HCT116 (cell line): ENCODE results near the gene FERD3L. TPM values are rescaled to one million over a fixed set of nuclear protein-coding genes. Genes with fewer than 3 reads are reported as not detected.
A peak's percentile ranks its signal among the peaks of the same experiment; 100 is the strongest.

Experiments
- ATAC-seq: fragments of 200-7000 bp; cut with Tn5 transposase; 2 replicates; pipeline ENCODE4 v1.9.1; 2020; ENCODE audit warnings: mild to moderate bottlenecking, moderate library complexity
- BruUV-seq: library from RNA; stranded (reverse); fragments of 400-500 nt; replicated peaks from 2 replicates; lab custom pipeline; 2021; lab: Mats Ljungman, UMichigan
- CTCF ChIA-PET: fragments of 300-600 bp; sonication (Branson Sonifier 250); formaldehyde crosslinking; loops from one replicate; lab custom pipeline; 2021; ENCODE audit warnings: antibody characterized with exemption; lab: Charles Lee
- POLR2A ChIA-PET: fragments of 300-600, 350-600 bp; sonication (Branson Sonifier 250); formaldehyde crosslinking; loops from one replicate; lab custom pipeline; 2021; ENCODE audit warnings: antibody characterized with exemption; lab: Charles Lee
- RAD21 ChIA-PET, 2 experiments: fragments of 300-600 bp; sonication (Branson Sonifier 250); formaldehyde crosslinking; loops; one replicate each; lab custom pipeline; 2023; ENCODE audit warnings: low total read pairs in 2 of 2; ENCODE audit not compliant: uncharacterized antibody in 2 of 2, unreplicated experiment in 2 of 2, low non-redundant PET in 1 of 2; lab: Charles Lee
- DNase-seq: peaks from one replicate; pipeline ENCODE4 v3.0.0-alpha.2; 2010; ENCODE audit warnings: low read depth, low spot score
- H2AFZ ChIP-seq: fragments of 200-600 bp; shearing (Covaris generic), sonication (generic); 2 replicates; pipeline ENCODE4 v1.6.1; 2017; ENCODE audit warnings: low read depth, mixed run types, mixed read lengths, antibody characterized with exemption, low read length; ENCODE audit not compliant: poor library complexity, severe bottlenecking
- H3K27ac ChIP-seq: 2 replicates; pipeline ENCODE4 v1.5.1; 2012; ENCODE audit warnings: low read depth, low read length
- H3K27me3 ChIP-seq: fragments of 200-600 bp; sonication (generic); 2 replicates; pipeline ENCODE4 v1.6.1; 2016; ENCODE audit warnings: mixed run types, low read length, mixed read lengths; ENCODE audit not compliant: insufficient read depth
- H3K36me3 ChIP-seq, 2 experiments: fragments of 200-500 bp in 1 of 2; fragments of 200-600 bp in 1 of 2; sonication (Bioruptor generic) in 1 of 2; sonication (generic) in 1 of 2; 2 replicates each; pipeline versions ENCODE4 v1.5.1 to v1.6.1; 2014 to 2016; ENCODE audit warnings: low read length in 2 of 2, inconsistent platforms in 1 of 2, mixed read lengths in 1 of 2, mixed run types in 1 of 2; ENCODE audit not compliant: insufficient read depth in 2 of 2, control insufficient read depth in 1 of 2
- H3K4me1 ChIP-seq, 2 experiments: fragments of 200-600 bp in 1 of 2; sonication (generic) in 1 of 2; 2 replicates each; pipeline versions ENCODE4 v1.5.1 to v1.6.1; 2012 to 2017; ENCODE audit warnings: low read length in 2 of 2, inconsistent platforms in 1 of 2, mild to moderate bottlenecking in 1 of 2, mixed read lengths in 1 of 2, mixed run types in 1 of 2, moderate library complexity in 1 of 2; ENCODE audit not compliant: insufficient read depth in 2 of 2, control insufficient read depth in 1 of 2
- H3K4me2 ChIP-seq: fragments of 200-600 bp; sonication (generic); 2 replicates; pipeline ENCODE4 v1.6.1; 2017; ENCODE audit warnings: mixed run types, low read length, mixed read lengths
- H3K4me3 ChIP-seq, 2 experiments: fragments of 200-600 bp in 1 of 2; sonication (generic) in 1 of 2; replicated peaks in 1 of 2; 2 replicates each; pipeline ENCODE4 v1.5.1; 2011 to 2016; ENCODE audit warnings: low read length in 2 of 2, control low read depth in 1 of 2, low read depth in 1 of 2, mild to moderate bottlenecking in 1 of 2, mixed read lengths in 1 of 2, mixed run types in 1 of 2
- H3K79me2 ChIP-seq: fragments of 200-600 bp; sonication (generic); 2 replicates; pipeline ENCODE4 v1.6.1; 2017; ENCODE audit warnings: mild to moderate bottlenecking, mixed run types, low read length, moderate library complexity, mixed read lengths; ENCODE audit not compliant: insufficient read depth
- H3K9ac ChIP-seq: fragments of 200-600 bp; sonication (generic); 2 replicates; pipeline ENCODE4 v1.6.1; 2016; ENCODE audit warnings: low read length, mixed read lengths
- H3K9me2 ChIP-seq: fragments of 200-600 bp; sonication (generic), shearing (Covaris generic); 2 replicates; pipeline ENCODE4 v1.6.1; 2017; ENCODE audit warnings: mixed run types, mild to moderate bottlenecking, moderate library complexity; ENCODE audit not compliant: insufficient read depth
- H3K9me3 ChIP-seq, 2 experiments: fragments of 200-500 bp in 1 of 2; fragments of 200-600 bp in 1 of 2; sonication (Bioruptor generic) in 1 of 2; sonication (generic) in 1 of 2; 2 replicates each; pipeline ENCODE4 v1.6.1; 2014 to 2017; ENCODE audit warnings: low read length in 2 of 2, mixed read lengths in 2 of 2, inconsistent platforms in 1 of 2, low read depth in 1 of 2, mild to moderate bottlenecking in 1 of 2, mixed run types in 1 of 2, moderate library complexity in 1 of 2; ENCODE audit not compliant: control insufficient read depth in 1 of 2, insufficient read depth in 1 of 2
- H4K20me1 ChIP-seq: fragments of 200-600 bp; sonication (generic), shearing (Covaris generic); 2 replicates; pipeline ENCODE4 v1.6.1; 2017; ENCODE audit warnings: mixed run types, mild to moderate bottlenecking, moderate library complexity; ENCODE audit not compliant: insufficient read depth
- CBX3 ChIP-seq: IDR thresholded peaks from 2 replicates; pipeline ENCODE4 v1.6.1; 2012; ENCODE audit warnings: low read depth
- CEBPB ChIP-seq: IDR thresholded peaks from 2 replicates; pipeline ENCODE4 v1.6.1; 2012; ENCODE audit warnings: low read depth
- CTCF ChIP-seq, 3 experiments: fragments of 200-600 bp in 1 of 3; sonication (generic) in 1 of 3; IDR thresholded peaks in 2 of 3; conservative IDR thresholded peaks in 1 of 3; 2 replicates each; pipeline ENCODE4 v1.5.1; 2012 to 2017; ENCODE audit warnings: low read depth in 2 of 3, low read length in 2 of 3, antibody characterized with exemption in 1 of 3, borderline replicate concordance in 1 of 3, control low read depth in 1 of 3, mild to moderate bottlenecking in 1 of 3, mixed read lengths in 1 of 3, mixed run types in 1 of 3, moderate library complexity in 1 of 3; ENCODE audit not compliant: insufficient read depth in 1 of 3
- EGR1 ChIP-seq: IDR thresholded peaks from 2 replicates; pipeline ENCODE4 v1.6.1; 2012; ENCODE audit warnings: low read depth
- ELF1 ChIP-seq: IDR thresholded peaks from 2 replicates; pipeline ENCODE4 v1.6.1; 2012; ENCODE audit warnings: low read depth, borderline replicate concordance
- EZH2phosphoT487 ChIP-seq: fragments of 200-600 bp; IDR thresholded peaks from 2 replicates; pipeline ENCODE4 v1.6.1; 2018; ENCODE audit warnings: antibody characterized with exemption, borderline replicate concordance
- JUND ChIP-seq: IDR thresholded peaks from 2 replicates; pipeline ENCODE4 v1.6.1; 2012
- MAX ChIP-seq: IDR thresholded peaks from 2 replicates; pipeline ENCODE4 v1.6.1; 2012
- POLR2A ChIP-seq: IDR thresholded peaks from 2 replicates; pipeline ENCODE4 v1.7.0; 2011; ENCODE audit warnings: borderline replicate concordance; ENCODE audit not compliant: insufficient read depth, insufficient read length; ENCODE audit errors: extremely low read depth
- POLR2AphosphoS5 ChIP-seq: IDR thresholded peaks from 2 replicates; pipeline ENCODE4 v1.6.1; 2011; ENCODE audit warnings: mild to moderate bottlenecking, low read depth, low read length, moderate library complexity
- RAD21 ChIP-seq: IDR thresholded peaks from 2 replicates; pipeline ENCODE4 v1.6.1; 2012; ENCODE audit warnings: low read depth, mild to moderate bottlenecking
- SRF ChIP-seq: IDR thresholded peaks from 2 replicates; pipeline ENCODE4 v1.6.1; 2012; ENCODE audit warnings: low read depth
- YY1 ChIP-seq: IDR thresholded peaks from 2 replicates; pipeline ENCODE4 v1.6.1; 2011; ENCODE audit warnings: low read length, low read depth, moderate library complexity, mild to moderate bottlenecking; ENCODE audit not compliant: insufficient replicate concordance; ENCODE audit errors: extremely low read depth
- ZFX ChIP-seq: fragments of 450-650 bp; IDR thresholded peaks from 2 replicates; pipeline ENCODE4 v1.6.1; 2017
- intact Hi-C: fragments of 100-400 bp; cut with micrococcal nuclease; formaldehyde crosslinking; loops from 2 replicates; pipeline ENCODE4 v1.10.0; 2022
- total RNA-seq: library from RNA; stranded (reverse); gene quantifications from one replicate; pipeline ENCODE4 v1.2.1, GENCODE V29; 2021; ENCODE audit not compliant: unreplicated experiment

Gene FERD3L
- total RNA-seq, 1 experiment from 2014 or later, result not detected

GRCh38 chr7:19121977-19122588 is 23.1 kb downstream of the FERD3L start:
- Histone ChIP-seq H3K9me3 (no peaks in the 10 kb centered on the region), H2AFZ (no peak overlapping the region), H3K4me1 (no peaks in the 10 kb centered on the region), H3K27ac (no peak overlapping the region), H3K9ac (no peak overlapping the region), H3K4me3 (no peak overlapping the region), H3K27me3 (peaks cover 9% of the 10 kb centered on the region; the same call in 1 of the 2 replicates), H3K4me2 (no peak overlapping the region), H4K20me1 (no peaks in the 10 kb centered on the region)
- intact Hi-C loops, result loop anchor here (1.0 to 5.0 kb wide), 4 partner anchors 320 to 770 kb away; no protein-coding TSS in a partner anchor
- ChIA-PET RAD21 (interaction anchor here (0.6 to 1.0 kb wide), 5 partner anchors 319 to 905 kb away, joined by 3 to 5 read pairs (median 3); no protein-coding TSS in a partner anchor), CTCF (interaction anchor here (0.6 to 2.4 kb wide), 17 partner anchors 10 to 769 kb away, joined by 3 to 20 read pairs (median 4); no protein-coding TSS in a partner anchor)
- no TSS peak for BruUV-seq
- peak; percentile 37 for DNase-seq
- TF ChIP-seq RAD21 (peak; percentile 84), CTCF (IDR thresholded peaks at IDR 0.05 in 2 of 3, conservative IDR thresholded peaks at IDR 0.05 in 1 of 3; ENCODE audit: borderline replicate concordance in 1 of 3, insufficient read depth in 1 of 3, low read depth in 2 of 3, low read length in 2 of 3) (peak; percentile 69 to 80 (median 78)), EZH2phosphoT487 (no peak), CEBPB (peak; percentile 9; the same call in 1 of the 2 replicates)
- TF ChIP-seq, all 23 proteins: peak for 3
- POLR2A ChIA-PET, result no interaction called here
- Histone ChIP-seq H3K79me2 (no peaks in the 10 kb centered on the region), H3K36me3 (no peaks in the 10 kb centered on the region), H3K9me2 (no peaks in the 10 kb centered on the region)
- ATAC-seq, result peak; percentile 60; the same call in 1 of the 2 replicates

- no TSS peak for BruUV-seq
- TF ChIP-seq CEBPB (no peak), POLR2AphosphoS5 (no peak), SRF (no peak), EZH2phosphoT487 (no peak), MAX (no peak), YY1 (no peak), CBX3 (no peak), CTCF (IDR thresholded peaks at IDR 0.05 in 2 of 3, conservative IDR thresholded peaks at IDR 0.05 in 1 of 3; ENCODE audit: borderline replicate concordance in 1 of 3, insufficient read depth in 1 of 3, low read depth in 2 of 3, low read length in 2 of 3) (no peak), EGR1 (no peak), JUND (no peak), ELF1 (no peak), POLR2A (no peak), ZFX (no peak)
- no peak overlapping the region for H2AFZ ChIP-seq
- ATAC-seq (no peak), DNase-seq (no peak)
- CTCF ChIA-PET, result interaction anchor here (0.9 kb wide), 1 partner anchor 372 kb away, joined by 5 read pairs; no protein-coding TSS in a partner anchor
- no peaks in the 10 kb centered on the region for H4K20me1 ChIP-seq
- no peaks in the 10 kb centered on the region for H3K36me3 ChIP-seq
- no peaks in the 10 kb centered on the region for H3K9me2 ChIP-seq
- H3K79me2 ChIP-seq, result no peaks in the 10 kb centered on the region
- H3K4me1 ChIP-seq, result peaks cover 0 to 5% of the 10 kb centered on the region in 2 experiments; a peak in 1 of 4 replicates
- intact Hi-C loops, result loop anchor here (5.0 kb wide), 2 partner anchors 542 to 768 kb away; no protein-coding TSS in a partner anchor
- no peak overlapping the region for H3K27ac ChIP-seq
- H3K9me3 ChIP-seq, result no peaks in the 10 kb centered on the region
- no peak overlapping the region for H3K4me3 ChIP-seq
- H3K9ac ChIP-seq, result no peak overlapping the region
- no peak overlapping the region for H3K4me2 ChIP-seq
- peaks cover 9% of the 10 kb centered on the region; the same call in 1 of the 2 replicates for H3K27me3 ChIP-seq
- RAD21 ChIA-PET, result no interaction called here
- POLR2A ChIA-PET, result no interaction called here
Observed at GRCh38 chr7:19119870-19120486, 25.2 kb downstream of the FERD3L start.
